ENCODE measurements around the gene ABHD16B. TPM values are rescaled to one million over a fixed set of nuclear protein-coding genes. Genes with fewer than 3 reads are reported as not detected.
"Not testable (repeated sequence)": the region's sequence is repeated elsewhere in the genome, so short reads cannot be mapped to it uniquely, and the experiment has no call there.

ABHD16B gene
- polyA plus RNA-seq, 1 donor = not detected

- DNase-seq (ENCODE audit: low read depth) = no peak
Measured at GRCh38 chr20:63834491-63834880, 26.8 kb upstream of the ABHD16B start.

DNA sequence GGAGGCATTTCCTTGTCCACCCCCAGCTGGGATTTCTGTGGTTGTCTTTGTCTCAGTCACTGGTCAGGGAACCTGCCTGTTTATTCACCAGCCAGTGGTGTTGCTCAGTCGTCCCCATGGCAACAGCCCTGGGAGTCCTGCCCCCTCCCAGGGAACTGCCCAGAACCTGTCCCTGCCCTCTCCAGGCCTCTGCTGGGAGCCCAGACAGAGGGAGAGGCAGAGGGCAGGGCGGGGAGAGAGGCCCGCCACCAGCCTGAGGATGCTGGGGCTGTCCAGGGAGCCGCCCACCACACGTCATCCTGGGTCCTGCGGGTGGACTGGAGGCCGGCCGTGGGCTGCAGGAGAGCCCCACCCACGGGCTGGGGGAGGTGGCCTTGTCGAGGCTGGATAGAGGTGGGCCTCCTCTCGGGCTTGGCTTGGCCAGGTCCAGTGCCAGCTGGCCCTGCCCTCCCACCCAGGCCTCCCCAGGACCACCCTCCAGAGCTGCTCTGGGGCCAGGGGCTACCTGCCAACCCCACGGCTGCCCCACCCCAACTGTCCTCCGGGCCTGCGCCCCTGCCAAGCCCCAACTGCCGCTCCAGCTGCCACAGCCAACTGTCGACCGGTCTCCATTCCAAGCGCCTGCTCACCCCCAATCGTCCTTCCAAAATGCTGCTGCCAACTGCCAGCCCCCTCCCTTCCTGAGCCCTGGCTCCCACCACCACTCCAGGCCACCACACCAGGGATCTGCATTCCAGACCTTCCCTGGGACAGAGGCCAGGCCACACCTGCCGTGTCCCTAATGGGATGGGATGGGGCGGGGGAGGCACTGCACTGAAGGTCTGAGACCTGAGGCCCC lies 26.1 kb upstream of the ABHD16B start:
- DNase-seq (ENCODE audit: low read depth) = peak; percentile 67

DNA sequence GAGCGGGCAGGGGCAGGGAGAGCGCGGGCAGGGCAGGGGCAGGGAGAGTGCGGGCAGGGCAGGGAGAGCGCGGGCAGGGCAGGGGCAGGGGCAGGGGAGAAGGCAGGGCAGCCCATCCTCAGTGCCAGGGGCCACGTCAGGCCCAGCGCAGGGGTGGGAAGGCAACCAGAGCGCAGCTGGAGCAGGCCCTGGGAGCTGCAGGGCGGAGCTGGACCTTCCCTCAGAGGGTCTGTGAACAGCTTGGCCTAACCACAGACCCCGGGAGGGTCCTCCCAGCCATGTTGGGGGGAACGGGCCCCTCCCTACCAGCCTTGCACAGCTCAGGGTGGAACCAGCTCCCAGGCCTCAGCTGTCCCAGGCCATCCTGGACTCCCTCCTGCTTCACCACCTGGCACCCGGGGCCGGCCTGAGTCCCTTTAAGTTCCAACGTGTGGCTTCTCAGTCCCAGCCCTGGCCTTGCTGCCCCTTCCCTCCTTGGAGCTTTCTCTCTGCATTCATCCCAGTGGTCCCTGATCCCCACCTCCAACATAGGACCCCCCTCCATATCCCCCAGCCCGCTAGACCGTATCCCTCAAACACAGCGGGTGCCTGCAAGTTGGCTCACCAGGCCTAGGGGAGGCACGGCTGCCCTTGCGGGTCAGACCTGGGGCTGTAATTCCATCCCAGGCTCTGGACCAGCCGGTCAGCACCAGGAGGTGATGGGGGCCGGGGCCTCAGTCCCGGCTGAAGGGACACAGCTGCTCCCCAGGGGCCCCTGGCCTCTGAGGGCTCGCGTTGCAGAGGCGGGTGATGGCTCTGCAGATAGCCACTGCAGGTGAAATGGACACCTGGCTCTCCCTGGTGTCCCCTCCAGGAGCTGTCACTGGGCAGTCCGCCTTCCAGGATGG lies 24.6 kb upstream of the ABHD16B start:
- DNase-seq (ENCODE audit: low read depth) = no peak

GRCh38 chr20:63837479-63837878 lies 23.8 kb upstream of the ABHD16B start:
- DNase-seq (ENCODE audit: low read depth) = no peak

DNA sequence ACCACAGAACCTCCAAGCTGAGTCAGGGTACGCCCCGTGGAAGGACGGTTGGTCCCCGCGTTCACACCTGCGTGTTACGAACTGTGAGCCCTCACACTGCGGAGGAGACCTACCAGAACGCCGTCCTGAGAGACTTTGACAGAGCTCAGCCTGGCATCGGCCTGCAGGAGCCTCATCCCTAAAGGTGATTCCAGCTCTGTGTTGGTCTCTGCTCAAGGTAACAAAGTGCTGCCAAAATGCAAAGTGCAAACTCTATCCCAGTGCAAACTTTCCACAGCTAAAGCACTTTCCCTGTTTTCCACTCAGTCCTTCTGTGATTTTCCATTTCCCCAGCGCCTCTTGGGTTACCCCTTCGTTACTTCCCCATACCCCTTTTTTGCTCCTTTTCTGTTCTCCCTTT lies 21.7 kb upstream of the ABHD16B start:
- no peak for DNase-seq (ENCODE audit: low read depth)

- no peak for DNase-seq (ENCODE audit: low read depth)
Measured at GRCh38 chr20:63840405-63840828, 20.9 kb upstream of the ABHD16B start.

DNA sequence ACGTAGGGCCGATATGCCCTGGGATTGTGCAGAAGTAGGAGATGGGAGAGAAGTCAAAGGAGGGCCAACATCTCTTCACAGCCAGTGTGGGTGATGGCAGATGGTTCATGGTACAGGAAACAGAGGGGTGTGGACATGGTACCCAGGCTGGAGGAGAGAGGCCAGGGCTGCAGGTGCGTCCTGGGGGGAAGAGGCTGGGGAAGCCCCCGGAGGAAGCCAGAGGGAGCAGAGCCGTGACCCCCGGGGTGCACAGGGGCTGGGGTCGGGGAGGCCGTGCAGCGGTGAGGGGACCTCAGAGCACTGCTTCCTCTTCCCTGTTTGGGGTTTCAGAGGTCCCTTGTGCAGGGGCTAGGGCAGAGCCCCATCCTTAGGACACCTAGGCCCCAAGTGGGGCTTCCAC lies 19.0 kb upstream of the ABHD16B start:
- DNase-seq (ENCODE audit: low read depth) = no peak

DNA sequence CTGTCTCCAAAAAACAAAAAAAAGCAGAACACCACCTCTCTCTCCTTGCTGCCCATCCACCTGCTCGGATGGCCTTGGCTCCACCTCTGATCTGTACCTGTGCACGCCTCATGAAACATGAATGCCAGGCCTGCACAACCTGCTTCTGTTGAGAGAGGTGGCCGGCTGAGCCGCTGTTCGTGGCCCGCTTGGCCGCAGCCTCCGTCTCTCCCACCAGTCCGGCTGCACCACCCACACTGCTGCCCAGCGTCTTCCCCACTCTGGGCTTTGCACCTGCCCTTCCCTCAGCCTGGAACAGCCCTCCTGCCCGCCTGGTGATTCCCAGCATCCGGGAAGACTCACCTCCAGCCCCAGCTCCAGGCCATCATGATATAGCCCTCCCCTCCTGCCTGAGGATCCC lies 18.1 kb upstream of the ABHD16B start:
- DNase-seq (ENCODE audit: low read depth) = no peak

GRCh38 chr20:63843778-63844177 lies 17.5 kb upstream of the ABHD16B start:
- DNase-seq (ENCODE audit: low read depth) = no peak

- no peak for DNase-seq (ENCODE audit: low read depth)
Measured at GRCh38 chr20:63844511-63844991, 16.7 kb upstream of the ABHD16B start.

GRCh38 chr20:63846128-63846771 lies 15.0 kb upstream of the ABHD16B start:
- no peak for DNase-seq (ENCODE audit: low read depth)

DNA sequence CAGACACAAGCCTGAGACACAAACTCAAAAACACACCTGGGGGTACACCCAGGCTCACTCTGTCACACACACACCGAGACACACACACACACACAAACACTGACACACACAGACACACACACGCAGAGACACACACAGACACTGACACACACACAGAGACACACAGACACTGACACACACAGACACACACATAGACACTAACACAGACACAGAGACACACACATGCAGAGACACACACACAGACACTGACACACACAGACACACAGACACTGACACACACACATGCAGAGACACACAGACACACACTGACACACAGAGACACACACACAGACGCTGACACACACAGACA lies 14.4 kb upstream of the ABHD16B start:
- DNase-seq (ENCODE audit: low read depth) = no peak

DNA sequence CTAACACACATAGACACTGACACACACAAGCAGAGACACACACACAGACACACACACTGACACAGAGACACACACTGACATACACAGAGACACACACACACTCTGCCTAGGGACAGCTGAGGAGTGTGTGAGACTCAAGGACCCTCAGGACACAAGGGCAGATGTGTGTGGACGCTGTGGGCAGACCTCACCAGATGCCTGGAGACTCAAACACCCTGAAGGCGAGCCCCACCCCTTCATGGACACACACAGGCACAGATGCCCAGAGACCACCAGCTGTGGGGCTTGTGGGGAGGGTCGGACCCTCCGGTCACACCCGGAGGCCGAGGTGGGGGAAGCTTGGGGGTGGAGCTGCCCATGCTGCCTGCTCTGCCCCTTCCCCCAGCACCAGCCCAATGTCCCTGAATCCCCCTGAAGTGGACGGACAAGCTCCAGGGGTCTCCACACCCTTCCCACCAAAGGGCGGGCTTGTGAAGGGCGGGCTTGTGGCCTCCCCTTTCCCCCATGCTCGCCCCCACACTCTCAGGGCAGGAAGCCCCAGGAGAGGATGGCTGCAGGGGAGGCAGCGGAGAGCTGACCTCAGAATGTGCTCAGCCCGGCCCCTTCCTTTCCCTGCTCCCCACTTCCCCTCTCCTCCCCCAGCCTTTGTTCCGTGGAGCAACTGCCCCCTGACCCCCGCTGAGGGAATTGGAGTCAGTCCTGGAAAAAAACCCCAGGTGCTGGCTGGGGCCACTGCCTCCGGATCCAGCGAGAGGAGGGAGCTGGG lies 13.9 kb upstream of the ABHD16B start:
- DNase-seq (ENCODE audit: low read depth) = no peak

GRCh38 chr20:63848003-63848911 lies 13.0 kb upstream of the ABHD16B start:
- DNase-seq (ENCODE audit: low read depth) = no peak

DNA sequence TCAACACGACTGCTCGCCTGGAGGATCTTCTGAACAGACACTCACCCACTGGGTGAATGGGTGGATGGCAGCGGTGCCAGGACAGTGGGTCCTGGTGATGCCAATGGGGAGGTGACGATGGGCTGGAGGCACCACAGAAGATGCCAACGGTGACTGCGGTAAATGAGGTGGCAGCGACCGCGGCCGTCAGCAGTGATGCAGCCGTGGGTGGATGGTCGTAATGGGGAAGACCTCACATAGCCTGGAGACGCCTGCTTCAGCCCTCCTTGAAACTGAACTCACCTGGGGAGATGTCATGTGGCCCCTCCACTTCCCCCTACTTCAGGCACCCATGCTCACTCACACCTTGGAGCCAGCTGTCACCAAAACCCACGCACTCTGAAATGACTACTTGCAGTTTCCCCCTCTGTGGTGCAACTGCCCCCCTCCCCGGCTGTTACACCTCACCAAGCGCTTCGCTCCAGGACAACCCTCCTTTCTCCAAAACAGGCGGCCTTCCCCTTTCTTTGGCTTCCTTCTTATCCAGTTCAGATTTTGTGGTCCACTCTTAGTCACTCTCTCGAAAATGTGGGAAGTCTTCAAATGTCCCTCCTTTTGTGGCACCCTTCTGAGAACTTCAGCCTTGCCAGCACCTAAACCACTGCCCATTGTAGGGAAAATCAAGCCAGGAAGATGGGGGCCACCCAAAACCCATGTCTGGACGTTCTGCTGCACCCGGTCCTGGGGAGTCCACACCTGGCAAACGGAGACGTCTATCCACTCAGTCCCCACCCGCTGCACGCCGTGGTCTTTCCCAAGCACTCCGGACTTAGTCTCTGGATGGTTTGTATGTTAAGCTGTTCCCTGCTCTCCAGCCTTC lies 10.4 kb upstream of the ABHD16B start:
- DNase-seq (ENCODE audit: low read depth) = no peak

- DNase-seq (ENCODE audit: low read depth) = not testable (repeated sequence)
Measured at GRCh38 chr20:63851548-63851943, 9.8 kb upstream of the ABHD16B start.

DNA sequence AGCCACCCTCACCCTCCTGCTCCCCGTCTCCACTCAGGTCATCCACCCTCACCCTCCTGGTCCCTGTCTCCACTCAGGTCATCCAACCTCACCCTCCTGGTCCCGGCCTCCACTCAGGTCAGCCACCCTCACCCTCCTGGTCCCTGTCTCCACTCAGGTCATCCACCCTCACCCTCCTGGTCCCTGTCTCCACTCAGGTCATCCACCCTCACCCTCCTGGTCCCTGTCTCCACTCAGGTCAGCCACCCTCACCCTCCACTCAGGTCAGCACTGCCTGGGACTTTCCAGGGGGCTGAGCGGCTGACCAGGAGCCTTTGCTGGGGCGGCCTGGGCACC lies 7.6 kb upstream of the ABHD16B start:
- DNase-seq (ENCODE audit: low read depth) = not testable (repeated sequence)

GRCh38 chr20:63854069-63854765 lies 7.1 kb upstream of the ABHD16B start:
- no peak for DNase-seq (ENCODE audit: low read depth)
